Activated CD4-positive, alpha-beta T cell treated with anti-CD3 and anti-CD28 coated beads, Interleukin-2, amount 10 ng/mL, durations not matched to agents 7 days and 5 days (primary cell): ENCODE data around the gene MRGPRF. TPM values are rescaled to one million over a fixed set of nuclear protein-coding genes. Genes with fewer than 3 reads are reported as not detected.

Source experiments
- CTCF ChIA-PET: fragments of 350-600 bp; sonication (Branson Sonifier 250); formaldehyde crosslinking; loops from one replicate; lab custom pipeline; 2021; ENCODE audit warnings: antibody characterized with exemption; lab: Charles Lee
- POLR2A ChIA-PET: fragments of 350-600 bp; sonication (Branson Sonifier 250); formaldehyde crosslinking; loops from one replicate; lab custom pipeline; 2021; ENCODE audit warnings: antibody characterized with exemption; lab: Charles Lee
- DNase-seq: peaks from one replicate; pipeline ENCODE4 v3.0.0-alpha.2; 2020
- H3K27ac Mint-ChIP-seq: one replicate; pipeline ENCODE4 v1.8.0; 2021; ENCODE audit warnings: mild to moderate bottlenecking, moderate library complexity, mixed read lengths
- H3K27me3 Mint-ChIP-seq: one replicate; pipeline ENCODE4 v1.8.0; 2021; ENCODE audit warnings: mixed read lengths
- H3K36me3 Mint-ChIP-seq: one replicate; pipeline ENCODE4 v1.8.0; 2021; ENCODE audit warnings: low read depth, mixed read lengths
- H3K4me1 Mint-ChIP-seq: one replicate; pipeline ENCODE4 v1.8.0; 2021; ENCODE audit warnings: mixed read lengths
- H3K4me3 Mint-ChIP-seq: one replicate; pipeline ENCODE4 v1.8.0; 2021; ENCODE audit warnings: mild to moderate bottlenecking, moderate library complexity, mixed read lengths
- H3K9me3 Mint-ChIP-seq: one replicate; pipeline ENCODE4 v1.8.0; 2021; ENCODE audit warnings: mixed read lengths
- total RNA-seq, 2 experiments: library from RNA; stranded (reverse); gene quantifications; one replicate each; pipeline ENCODE4 v1.2.3, GENCODE V29; 2021

The MRGPRF gene
- total RNA-seq, 2 experiments from 2014 or later, result not detected

DNA sequence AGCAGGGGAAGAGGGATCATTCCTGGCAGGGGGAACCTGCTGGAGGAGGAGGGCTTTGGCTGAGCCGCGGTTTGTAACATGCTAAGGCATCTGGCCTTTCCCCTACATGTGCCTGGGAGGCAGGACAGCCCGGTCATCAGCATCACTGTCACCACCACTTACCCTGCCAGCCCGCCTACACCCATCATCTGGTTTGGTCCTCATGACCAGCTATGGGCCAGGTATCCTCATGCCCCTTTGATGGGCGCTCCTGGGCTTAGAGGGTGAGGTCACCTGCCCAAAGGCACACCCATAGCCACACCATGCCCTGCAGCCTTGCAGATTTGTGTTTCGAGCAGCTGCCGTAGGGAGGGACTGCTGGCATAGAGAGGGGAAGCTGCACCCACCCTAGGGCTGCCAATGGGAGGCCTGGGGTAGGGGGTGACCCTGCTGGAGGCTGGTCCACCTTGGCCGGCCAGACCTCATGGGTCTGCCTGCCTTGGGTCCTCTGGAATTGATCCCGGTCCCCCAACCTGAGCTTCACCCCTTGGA lies 2.6 kb downstream of the MRGPRF start:
- Mint-ChIP-seq H3K4me3 (no peak overlapping the region), H3K36me3 (no peaks in the 10 kb centered on the region), H3K27me3 (peaks cover 26% of the 10 kb centered on the region), H3K27ac (no peak overlapping the region), H3K4me1 (peaks cover 5% of the 10 kb centered on the region), H3K9me3 (no peaks in the 10 kb centered on the region)
- CTCF ChIA-PET, result interaction anchor here (0.6 to 1.9 kb wide), 4 partner anchors 12 to 1091 kb away, joined by 3 to 4 read pairs (median 4); no protein-coding TSS in a partner anchor
- DNase-seq, result no peak
- POLR2A ChIA-PET, result interaction anchor here (0.8 kb wide), 1 partner anchor 38 kb away, joined by 5 read pairs; the partner anchor contains the start of gene TPCN2

DNA sequence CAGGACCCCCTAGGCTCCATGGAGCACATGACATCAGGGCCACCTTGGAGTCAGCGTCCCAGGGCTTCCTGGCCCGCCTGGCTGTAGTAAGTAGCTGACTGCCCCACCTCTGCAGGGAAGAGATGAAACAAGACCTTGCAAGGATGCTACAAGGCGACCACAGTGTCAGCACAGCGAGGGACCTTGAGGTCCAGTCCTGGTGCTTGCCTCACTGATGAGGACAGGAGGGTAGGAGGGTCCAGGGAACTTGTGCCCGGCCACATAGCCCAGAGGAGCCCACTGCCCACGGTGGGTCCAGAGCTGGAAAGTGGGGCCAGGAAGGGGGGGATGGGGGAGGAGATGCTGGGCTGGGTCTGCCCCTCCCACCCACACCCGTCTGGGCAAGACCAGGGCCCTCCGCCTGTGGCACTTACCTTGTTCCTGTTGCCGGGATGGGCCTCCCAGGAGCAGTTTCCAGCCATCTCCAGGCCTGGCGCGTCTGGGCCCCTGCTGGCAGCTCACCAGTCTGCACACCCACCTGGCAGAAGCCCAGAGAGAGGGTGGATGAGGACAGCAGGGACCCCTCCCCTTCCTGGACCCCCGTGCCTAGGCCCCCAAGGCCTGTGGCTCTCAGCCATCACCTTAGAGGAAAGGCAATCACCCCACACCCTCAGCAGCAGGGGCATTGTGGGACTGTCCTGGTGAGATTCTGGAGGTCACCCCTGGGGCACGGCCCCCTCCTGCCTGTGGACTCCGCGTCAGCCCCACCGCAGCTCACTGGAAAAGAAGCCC lies 3.4 kb downstream of the MRGPRF start:
- CTCF ChIA-PET, result interaction anchor here (0.6 to 1.5 kb wide), 2 partner anchors 12 to 26 kb away, joined by 3 to 4 read pairs; no protein-coding TSS in a partner anchor
- Mint-ChIP-seq H3K27ac (no peak overlapping the region), H3K27me3 (peaks cover 26% of the 10 kb centered on the region), H3K9me3 (no peaks in the 10 kb centered on the region), H3K4me1 (peaks cover 5% of the 10 kb centered on the region), H3K36me3 (no peaks in the 10 kb centered on the region), H3K4me3 (no peak overlapping the region)
- no peak for DNase-seq
- POLR2A ChIA-PET, result no interaction called here

DNA sequence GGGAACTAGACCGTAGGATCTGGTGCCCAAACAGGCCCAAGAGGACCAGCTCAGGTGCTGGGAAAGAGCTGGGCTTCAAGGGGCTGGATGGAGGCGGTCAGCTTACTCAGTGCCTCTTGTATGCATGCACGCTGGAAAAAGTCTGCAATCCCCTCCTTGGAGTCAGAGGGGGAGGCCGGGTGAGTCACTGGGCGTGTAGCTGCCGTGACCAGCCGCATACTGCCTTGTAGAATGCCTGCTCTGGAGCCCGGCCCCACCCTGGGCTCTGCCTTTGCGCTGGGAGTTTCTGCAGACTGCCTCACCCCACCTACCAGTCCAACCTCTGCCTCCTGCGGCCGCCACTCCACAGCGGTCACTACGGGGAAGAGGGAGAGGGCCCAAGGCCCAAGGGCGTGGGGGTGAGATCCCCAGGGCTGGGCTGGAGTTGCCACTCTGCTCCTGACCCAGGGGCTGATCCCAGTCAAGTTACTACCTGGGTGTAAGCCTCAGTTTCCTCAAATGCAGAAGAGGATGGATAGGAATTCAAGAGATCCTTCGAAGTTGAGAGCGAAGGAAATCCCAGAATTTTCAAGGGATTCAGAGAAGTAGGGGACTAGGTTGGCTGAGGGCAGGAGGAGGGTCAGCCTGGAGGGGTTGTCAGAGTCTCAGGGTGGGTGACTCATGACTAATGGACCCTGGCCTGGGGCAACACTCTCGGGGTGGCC lies 4.2 kb downstream of the MRGPRF start:
- Mint-ChIP-seq H3K4me1 (peaks cover 5% of the 10 kb centered on the region), H3K9me3 (no peaks in the 10 kb centered on the region), H3K27ac (no peak overlapping the region), H3K36me3 (no peaks in the 10 kb centered on the region), H3K27me3 (peaks cover 26% of the 10 kb centered on the region), H3K4me3 (no peak overlapping the region)
- CTCF ChIA-PET, result no interaction called here
- POLR2A ChIA-PET, result no interaction called here
- no peak for DNase-seq

DNA sequence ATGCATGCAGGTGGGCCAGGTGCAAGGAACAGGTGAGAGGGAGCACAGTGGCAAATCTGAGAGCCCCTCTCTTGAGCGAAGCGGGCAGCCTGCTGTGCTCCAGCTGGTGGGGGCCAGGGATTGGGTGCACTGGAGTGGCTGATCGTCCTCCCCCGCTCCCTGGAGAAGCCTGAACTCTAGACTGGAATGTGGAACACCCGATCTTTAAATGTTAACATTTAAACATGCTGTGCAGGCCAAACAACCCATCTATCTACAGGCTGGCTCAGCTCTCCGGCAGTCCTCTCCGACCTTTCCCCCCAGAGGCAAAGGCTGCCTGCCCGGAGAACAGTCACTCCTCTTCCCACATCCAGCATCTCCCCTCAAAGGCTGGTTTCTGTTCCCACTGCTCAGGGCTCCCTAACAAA lies 5.1 kb downstream of the MRGPRF start:
- no peaks in the 10 kb centered on the region for H3K36me3 Mint-ChIP-seq
- no peak for DNase-seq
- peaks cover 23% of the 10 kb centered on the region for H3K27me3 Mint-ChIP-seq
- no peak overlapping the region for H3K4me3 Mint-ChIP-seq
- no peaks in the 10 kb centered on the region for H3K9me3 Mint-ChIP-seq
- ChIA-PET CTCF (interaction anchor here (0.7 kb wide), 1 partner anchor 444 kb away, joined by 3 read pairs; no protein-coding TSS in a partner anchor), POLR2A (no interaction called here)
- peaks cover 5% of the 10 kb centered on the region for H3K4me1 Mint-ChIP-seq
- H3K27ac Mint-ChIP-seq, result no peak overlapping the region

DNA sequence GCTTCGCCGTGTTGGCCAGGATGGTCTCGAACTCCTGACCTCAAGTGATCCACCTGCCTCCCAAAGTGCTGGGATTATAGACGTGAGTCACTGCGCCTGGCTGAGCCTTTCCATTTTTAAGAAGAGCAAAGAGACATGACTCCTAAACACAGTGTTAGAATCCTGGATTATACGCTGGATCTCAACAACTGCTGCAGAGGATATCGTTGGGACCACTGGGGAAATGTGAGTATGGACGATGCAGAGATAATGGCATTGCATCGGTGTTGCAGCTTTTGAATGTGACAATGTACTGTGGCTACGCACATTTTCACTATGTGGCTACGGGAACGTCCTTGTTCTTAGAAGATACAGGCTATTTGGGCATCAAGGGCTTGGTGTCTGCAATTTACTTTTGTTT lies 6.2 kb downstream of the MRGPRF start:
- CTCF ChIA-PET, result no interaction called here

DNA sequence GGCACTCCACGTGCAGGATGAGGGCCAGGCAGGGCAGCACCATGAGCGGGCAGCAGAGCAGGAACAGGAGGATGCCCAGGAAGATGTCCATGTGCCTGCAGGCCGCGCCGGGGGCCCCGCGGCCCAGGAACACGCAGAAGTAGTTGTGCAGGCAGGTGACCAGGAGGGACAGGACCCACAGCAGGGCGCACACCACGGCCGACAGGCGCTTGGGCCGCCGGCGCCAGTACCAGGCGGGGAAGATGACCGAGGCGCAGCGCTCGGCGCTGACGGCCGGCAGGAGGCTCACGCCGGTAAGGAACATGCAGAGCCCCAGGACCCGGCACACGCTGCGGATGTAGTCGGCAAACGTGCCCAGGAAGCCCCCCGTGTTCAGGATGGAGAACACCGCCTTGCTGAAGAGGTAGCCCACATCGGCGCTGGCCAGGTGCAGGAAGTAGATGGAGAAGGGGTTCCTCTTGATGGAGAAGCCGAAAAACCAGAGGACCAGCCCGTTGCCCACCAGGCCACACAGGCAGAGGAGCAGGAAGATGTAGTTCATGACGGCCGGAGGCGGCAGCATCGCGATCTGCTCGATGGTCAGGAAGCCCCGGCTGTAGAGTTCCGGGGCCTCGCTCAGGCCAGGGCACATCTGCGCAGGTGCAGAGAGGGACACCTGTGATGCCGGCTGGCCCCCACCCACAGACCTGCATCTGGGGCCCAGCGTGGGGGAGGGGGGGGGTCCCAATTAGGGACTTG lies 7.2 kb downstream of the MRGPRF start:
- Mint-ChIP-seq H3K36me3 (no peaks in the 10 kb centered on the region), H3K27me3 (peaks cover 7% of the 10 kb centered on the region), H3K27ac (no peak overlapping the region), H3K4me3 (no peak overlapping the region), H3K4me1 (no peaks in the 10 kb centered on the region), H3K9me3 (no peaks in the 10 kb centered on the region)
- ChIA-PET POLR2A (no interaction called here), CTCF (no interaction called here)
- DNase-seq, result no peak

More for the DNA sequence above, 6.2 kb downstream of the MRGPRF start:
- Mint-ChIP-seq H3K36me3 (no peaks in the 10 kb centered on the region), H3K4me1 (peaks cover 5% of the 10 kb centered on the region), H3K27ac (no peak overlapping the region), H3K4me3 (no peak overlapping the region), H3K9me3 (no peaks in the 10 kb centered on the region), H3K27me3 (peaks cover 13% of the 10 kb centered on the region)
- POLR2A ChIA-PET, result no interaction called here
- no peak for DNase-seq

DNA sequence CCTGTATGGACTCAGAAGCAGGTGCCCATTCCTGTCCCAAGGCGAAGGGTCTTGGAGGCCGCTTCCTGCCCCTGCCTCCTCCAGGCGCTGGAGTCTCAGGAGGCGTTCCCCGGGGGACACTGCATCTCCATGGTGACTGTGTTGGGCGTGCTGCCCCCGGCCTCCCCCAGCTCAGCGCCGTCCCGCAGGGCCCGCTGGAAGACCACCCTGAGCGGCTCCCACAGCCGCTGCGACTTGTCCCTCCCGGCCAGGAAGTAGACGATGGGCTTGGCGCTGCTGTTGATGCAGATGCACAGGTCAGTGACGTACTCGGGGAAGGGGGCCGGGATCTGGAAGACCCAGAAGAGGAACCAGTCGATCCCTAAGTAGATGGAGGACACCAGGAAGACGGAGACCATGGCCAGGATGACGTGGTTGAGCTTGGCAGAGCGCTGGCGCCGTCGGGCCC lies 7.8 kb downstream of the MRGPRF start:
- DNase-seq, result no peak
- H3K27me3 Mint-ChIP-seq, result peaks cover 4% of the 10 kb centered on the region
- no peaks in the 10 kb centered on the region for H3K36me3 Mint-ChIP-seq
- no peaks in the 10 kb centered on the region for H3K4me1 Mint-ChIP-seq
- H3K27ac Mint-ChIP-seq, result no peak overlapping the region
- no peaks in the 10 kb centered on the region for H3K9me3 Mint-ChIP-seq
- no peak overlapping the region for H3K4me3 Mint-ChIP-seq
- ChIA-PET CTCF (no interaction called here), POLR2A (no interaction called here)

DNA sequence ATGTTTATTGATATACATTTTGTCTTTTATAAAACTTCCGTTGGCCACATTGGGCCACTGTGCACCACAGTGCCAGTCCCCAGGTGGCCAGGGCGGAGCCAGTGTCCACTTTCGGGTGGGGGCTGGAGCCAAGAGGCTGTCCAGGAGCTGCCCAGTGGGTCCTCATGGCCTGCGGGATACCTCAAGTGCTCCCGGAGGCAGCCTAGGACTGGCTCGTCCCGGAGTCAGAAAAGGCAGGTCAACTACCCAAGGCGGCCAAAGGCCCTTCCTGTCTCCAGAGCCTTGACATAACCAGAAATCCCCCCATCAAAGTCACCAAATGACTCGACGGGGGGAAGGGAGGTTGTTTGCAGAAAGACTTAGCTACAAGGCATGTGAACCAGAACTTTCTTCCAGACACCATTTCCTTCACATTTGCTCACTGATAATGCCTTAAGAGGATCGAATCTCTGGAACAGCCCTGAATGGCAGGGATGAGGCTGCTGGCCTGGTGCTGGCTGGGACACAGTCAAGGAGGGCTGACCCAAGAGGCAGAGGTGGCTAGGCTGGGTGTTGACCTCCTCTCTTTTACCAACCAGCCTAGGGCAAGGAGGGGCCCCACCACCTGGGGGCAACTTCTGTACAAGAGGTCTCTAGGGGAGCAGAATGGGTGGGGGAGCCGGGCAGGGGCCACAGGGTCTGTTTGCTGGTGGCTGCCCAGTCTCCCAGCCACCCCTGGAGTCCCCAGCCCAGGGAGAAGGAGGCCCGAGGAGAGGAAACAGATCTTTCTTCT lies 8.4 kb downstream of the MRGPRF start:
- Mint-ChIP-seq H3K4me1 (no peaks in the 10 kb centered on the region), H3K9me3 (no peaks in the 10 kb centered on the region), H3K27me3 (peaks cover 2% of the 10 kb centered on the region), H3K4me3 (no peak overlapping the region), H3K27ac (no peak overlapping the region), H3K36me3 (no peaks in the 10 kb centered on the region)
- POLR2A ChIA-PET, result no interaction called here
- no peak for DNase-seq
- CTCF ChIA-PET, result no interaction called here

DNA sequence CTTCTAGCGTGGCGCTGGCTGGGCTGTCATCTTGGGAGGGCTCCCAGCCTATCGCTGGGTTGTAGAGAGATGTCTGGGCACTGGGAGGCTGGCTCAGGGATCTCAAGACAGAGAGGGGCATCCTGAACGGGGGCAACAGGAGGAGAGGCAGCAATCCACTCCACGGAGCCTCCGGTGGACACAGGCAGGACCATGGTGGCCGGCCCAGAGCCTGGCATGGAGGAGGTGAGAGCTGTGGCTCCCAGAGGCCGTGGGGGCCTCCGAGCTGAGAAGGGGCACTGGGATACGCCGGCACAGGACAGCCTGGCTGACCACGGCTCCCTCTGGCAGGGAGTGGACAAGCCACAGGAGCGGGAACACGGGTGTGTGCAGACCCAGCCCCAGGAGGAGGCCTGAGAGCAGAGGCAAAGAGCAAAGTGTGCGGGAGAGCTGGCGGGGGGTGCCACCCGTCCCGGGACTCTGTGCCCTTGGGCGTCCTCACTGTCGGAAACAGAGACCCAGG lies 9.1 kb downstream of the MRGPRF start:
- H3K9me3 Mint-ChIP-seq, result no peaks in the 10 kb centered on the region
- no peak for DNase-seq
- H3K36me3 Mint-ChIP-seq, result no peaks in the 10 kb centered on the region
- ChIA-PET CTCF (no interaction called here), POLR2A (no interaction called here)
- peaks cover 2% of the 10 kb centered on the region for H3K27me3 Mint-ChIP-seq
- H3K4me3 Mint-ChIP-seq, result no peak overlapping the region
- H3K27ac Mint-ChIP-seq, result no peak overlapping the region
- no peaks in the 10 kb centered on the region for H3K4me1 Mint-ChIP-seq

DNA sequence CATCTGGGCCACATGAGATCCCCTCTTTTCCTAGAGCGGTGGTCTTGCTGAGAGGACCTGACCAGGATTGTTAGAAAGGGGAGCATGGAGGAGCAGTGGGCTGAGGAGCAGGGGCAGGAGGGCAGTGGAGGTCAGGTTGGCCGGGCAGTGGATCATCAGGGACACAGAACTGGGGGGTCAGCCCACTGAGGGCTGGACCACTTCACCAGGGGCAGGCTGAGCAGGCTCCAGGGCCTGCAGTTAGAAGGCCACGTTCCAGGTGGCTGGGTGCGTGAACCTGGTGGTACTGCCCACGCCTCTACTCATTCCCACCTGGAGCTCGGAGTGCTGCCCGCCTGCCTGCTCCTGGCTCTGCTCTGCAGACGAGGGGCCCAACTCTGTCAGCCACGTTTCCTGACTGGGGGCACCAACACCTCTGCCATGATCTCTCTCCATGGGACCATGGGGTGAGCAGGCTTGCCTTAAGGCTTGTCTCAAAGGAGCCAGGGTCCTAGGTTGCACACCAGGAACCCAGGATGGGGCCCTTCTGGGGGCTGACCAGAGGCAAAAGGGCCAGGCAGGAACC lies 9.7 kb downstream of the MRGPRF start:
- no peak for DNase-seq
- H3K4me3 Mint-ChIP-seq, result no peak overlapping the region
- ChIA-PET POLR2A (no interaction called here), CTCF (interaction anchor here (1.3 kb wide), 1 partner anchor 36 kb away, joined by 3 read pairs; no protein-coding TSS in a partner anchor)
- no peaks in the 10 kb centered on the region for H3K4me1 Mint-ChIP-seq
- H3K9me3 Mint-ChIP-seq, result no peaks in the 10 kb centered on the region
- H3K27ac Mint-ChIP-seq, result no peak overlapping the region
- peaks cover 2% of the 10 kb centered on the region for H3K27me3 Mint-ChIP-seq
- no peaks in the 10 kb centered on the region for H3K36me3 Mint-ChIP-seq

DNA sequence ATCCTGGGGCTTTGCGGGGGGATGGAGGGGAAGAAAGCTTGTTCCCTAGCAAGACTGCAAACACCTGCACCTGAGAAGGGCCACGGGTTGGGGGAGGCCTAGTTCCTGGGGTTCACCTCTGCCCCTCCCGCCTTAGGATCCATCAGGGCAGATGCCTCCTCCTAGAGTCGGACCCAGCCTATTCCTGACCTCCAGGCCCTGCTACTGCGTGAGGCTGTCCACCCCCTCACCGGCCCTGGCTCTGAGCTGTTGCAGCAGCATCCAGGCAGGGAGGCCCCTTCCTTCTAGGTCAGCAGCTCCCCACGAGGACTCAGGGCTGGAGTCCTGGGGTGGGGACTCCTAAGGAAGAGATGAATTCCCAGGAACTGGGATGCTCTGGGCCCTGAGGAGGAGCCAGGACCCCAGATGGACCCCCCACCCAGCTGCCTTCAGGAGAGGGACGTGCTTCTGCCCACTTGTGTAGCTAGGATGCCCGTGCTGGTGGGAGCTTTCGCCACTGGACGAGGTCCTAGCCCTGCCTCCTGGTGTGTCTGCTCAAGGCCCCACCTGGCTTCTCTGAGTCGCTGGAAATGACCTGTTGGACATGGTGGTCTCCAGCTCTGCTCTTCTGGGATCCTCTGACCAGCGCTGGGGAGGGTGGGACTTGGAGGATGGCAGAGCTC lies 10.3 kb downstream of the MRGPRF start:
- Mint-ChIP-seq H3K9me3 (no peaks in the 10 kb centered on the region), H3K4me1 (no peaks in the 10 kb centered on the region), H3K27ac (no peak overlapping the region), H3K4me3 (no peak overlapping the region), H3K27me3 (peaks cover 2% of the 10 kb centered on the region), H3K36me3 (no peaks in the 10 kb centered on the region)
- ChIA-PET POLR2A (no interaction called here), CTCF (interaction anchor here (1.3 kb wide), 1 partner anchor 35 kb away, joined by 3 read pairs; no protein-coding TSS in a partner anchor)
- DNase-seq, result no peak
